Measurements from ENCODE around the gene SIRPG.

GRCh38 chr20:1618954-1619540 is 38.5 kb downstream of the SIRPG start:
- no peak for TF ChIP-seq POLR2AphosphoS5 (IDR thresholded peaks at IDR 0.05)
- no peak for TF ChIP-seq CTCF (IDR thresholded peaks at IDR 0.05)
- TF ChIP-seq POLR2A (IDR thresholded peaks at IDR 0.05), result no peak

Data from gastroesophageal sphincter (tissue), 3 donors.